ENCODE measurements around the gene IL13. TPM values are rescaled to one million over a fixed set of nuclear protein-coding genes. Genes with fewer than 3 reads are reported as not detected.
A peak's percentile ranks its signal among the peaks of the same experiment; 100 is the strongest.

The IL13 gene
- total and polyA plus RNA-seq, 10 of the 15 experiments (the other 5 are each of a cell fraction or from before 2014, with no cell fraction given): 0.06 to 0.40 (median 0.11) TPM; not detected in 6

- peak; percentile 64 for TF ChIP-seq ZBTB4 (CRISPR knock-in tag; IDR thresholded peaks at IDR 0.05)
- peak; percentile 99 for TF ChIP-seq MEF2B (IDR thresholded peaks at IDR 0.05; ENCODE audit: partially characterized antibody, poor library complexity, severe bottlenecking)
- peak; percentile 76 for TF ChIP-seq RAD51 (IDR thresholded peaks at IDR 0.05)
- no peak for TF ChIP-seq FOXM1 (IDR thresholded peaks at IDR 0.05; ENCODE audit: low read depth, low read length)
- TF ChIP-seq NR2C2 (IDR thresholded peaks at IDR 0.05; ENCODE audit: borderline replicate concordance, control insufficient read depth, insufficient read length, low read depth): no peak
- TF ChIP-seq USF1 (IDR thresholded peaks at IDR 0.05; ENCODE audit: borderline replicate concordance, extremely low read length, insufficient read depth, low read depth, low read length): no peak
- TF ChIP-seq EED (IDR thresholded peaks at IDR 0.05; ENCODE audit: low read depth): peak; percentile 76
- TF ChIP-seq PAX5 (IDR thresholded peaks at IDR 0.05; ENCODE audit: borderline replicate concordance, low read depth, low read length): peak; percentile 95
- no peak for TF ChIP-seq ZBTB33 (IDR thresholded peaks at IDR 0.05)
- no peak for TF ChIP-seq SREBF1 (IDR thresholded peaks at IDR 0.05; ENCODE audit: low read length)
- no peak; the same call in 1 of the 2 replicates for TF ChIP-seq STAT3 (IDR thresholded peaks at IDR 0.05; ENCODE audit: low read depth, low read length)
- no peak for TF ChIP-seq NR2C1 (IDR thresholded peaks at IDR 0.05)
- TF ChIP-seq ZNF207 (IDR thresholded peaks at IDR 0.05; ENCODE audit: borderline replicate concordance): peak; percentile 24; the same call in 1 of the 2 replicates
- TF ChIP-seq ETV6 (conservative IDR thresholded peaks at IDR 0.05 in 1 of 2, IDR thresholded peaks at IDR 0.05 in 1 of 2; ENCODE audit: borderline replicate concordance in 1 of 2, low read depth in 1 of 2): peak in 1 of 2 experiments; percentile 59; a peak in 2 of 4 replicates
- TF ChIP-seq KLF5 (IDR thresholded peaks at IDR 0.05; ENCODE audit: partially characterized antibody): peak; percentile 87
- peak; percentile 93 for TF ChIP-seq SKIL (IDR thresholded peaks at IDR 0.05; ENCODE audit: low read depth, poor library complexity, severe bottlenecking)
- TF ChIP-seq FOS (IDR thresholded peaks at IDR 0.05; ENCODE audit: borderline replicate concordance, extremely low read depth, insufficient read length): no peak
- TF ChIP-seq SUPT20H (IDR thresholded peaks at IDR 0.05; ENCODE audit: borderline replicate concordance, control insufficient read depth, low read depth, low read length): no peak
Measured at GRCh38 chr5:132663771-132664695, 6.1 kb downstream of the IL13 start (continued).

Data from GM12878 (cell line).